ENCODE results near the gene SPDYE3. TPM values are rescaled to one million over a fixed set of nuclear protein-coding genes. Genes with fewer than 3 reads are reported as not detected.
A peak's percentile ranks its signal among the peaks of the same experiment; 100 is the strongest.
"Not testable (repeated sequence)": the region's sequence is repeated elsewhere in the genome, so short reads cannot be mapped to it uniquely, and the experiment has no call there.

The SPDYE3 gene
- total RNA-seq (2012; rRNA removed): not detected in 2 replicates

GRCh38 chr7:100307402-100307801, at the start of gene SPDYE3:
TSS of gene SPDYE3 (plus strand) at chr7:100307702. CDS start at chr7:100307886, 184 bp downstream.
- not testable (repeated sequence) for H3K9me3 ChIP-seq (replicated peaks; ENCODE audit: low read length); H3K4me3 ChIP-seq (ENCODE audit: low read length); H3K4me1 ChIP-seq (ENCODE audit: control insufficient read depth, insufficient read depth, low read length); H3K36me3 ChIP-seq (ENCODE audit: insufficient read depth, low read length); H3K4me2 ChIP-seq (ENCODE audit: low read length); H3K27me3 ChIP-seq (ENCODE audit: control insufficient read depth, insufficient read depth, low read length); H3K9ac ChIP-seq (ENCODE audit: low read depth, low read length)

DNA sequence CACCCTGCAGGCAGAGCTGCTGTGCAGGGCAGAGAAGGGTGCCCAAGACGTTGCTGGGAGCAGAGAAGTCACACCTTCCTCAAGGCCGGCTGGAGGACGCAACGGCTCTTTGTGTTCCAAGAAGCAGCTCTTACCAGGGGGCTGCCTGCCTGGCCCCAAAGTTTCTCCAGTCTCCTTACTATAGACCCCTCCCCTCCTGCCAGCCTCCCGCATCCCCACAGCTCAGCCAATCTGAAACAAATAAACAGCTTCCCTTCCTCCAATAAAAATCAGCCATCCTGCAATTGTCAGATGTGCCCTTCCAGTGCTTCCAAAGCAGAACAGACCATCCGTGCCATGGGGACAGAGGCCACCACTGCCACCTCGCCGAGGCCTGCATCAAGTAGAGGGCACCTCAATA, 47.5 kb upstream of the SPDYE3 start:
- not testable (repeated sequence) for H3K27me3 ChIP-seq (ENCODE audit: control insufficient read depth, insufficient read depth, low read length); H3K9me3 ChIP-seq (replicated peaks; ENCODE audit: low read length); H3K4me2 ChIP-seq (ENCODE audit: low read length); H3K36me3 ChIP-seq (ENCODE audit: insufficient read depth, low read length); H3K9ac ChIP-seq (ENCODE audit: low read depth, low read length); H3K4me3 ChIP-seq (ENCODE audit: low read length); H3K4me1 ChIP-seq (ENCODE audit: control insufficient read depth, insufficient read depth, low read length)

DNA sequence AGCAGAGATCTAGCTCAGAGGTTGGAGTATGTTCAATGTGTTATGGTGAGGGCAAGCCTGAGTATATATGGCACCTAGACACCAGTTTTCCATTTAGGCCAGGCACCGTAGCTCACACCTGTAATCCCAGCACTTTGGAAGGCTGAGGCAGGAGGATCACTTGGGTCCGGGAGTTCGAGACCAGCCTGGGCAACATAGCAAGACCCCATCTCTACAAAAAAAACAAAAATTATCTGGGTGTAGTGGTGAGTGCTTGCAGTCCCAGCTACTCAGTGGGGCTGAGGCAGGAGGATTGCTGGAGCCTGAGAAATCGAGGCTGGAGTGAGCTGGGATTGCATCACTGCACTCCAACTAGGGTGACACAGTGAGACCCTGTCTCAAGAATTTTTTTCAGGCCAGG, 44.6 kb upstream of the SPDYE3 start:
- H3K36me3 ChIP-seq (ENCODE audit: insufficient read depth, low read length); H3K4me1 ChIP-seq (ENCODE audit: control insufficient read depth, insufficient read depth, low read length); H3K4me3 ChIP-seq (ENCODE audit: low read length): not testable (repeated sequence)

GRCh38 chr7:100264223-100264622, 43.3 kb upstream of the SPDYE3 start:
- H3K9me3 ChIP-seq (replicated peaks; ENCODE audit: low read length); H3K4me3 ChIP-seq (ENCODE audit: low read length); H3K9ac ChIP-seq (ENCODE audit: low read depth, low read length); H3K4me2 ChIP-seq (ENCODE audit: low read length); H3K27me3 ChIP-seq (ENCODE audit: control insufficient read depth, insufficient read depth, low read length); H3K4me1 ChIP-seq (ENCODE audit: control insufficient read depth, insufficient read depth, low read length); H3K36me3 ChIP-seq (ENCODE audit: insufficient read depth, low read length): not testable (repeated sequence)

More for the DNA sequence above, 44.6 kb upstream of the SPDYE3 start:
- not testable (repeated sequence) for H3K9me3 ChIP-seq (replicated peaks; ENCODE audit: low read length); H3K4me2 ChIP-seq (ENCODE audit: low read length); H3K27me3 ChIP-seq (ENCODE audit: control insufficient read depth, insufficient read depth, low read length); H3K9ac ChIP-seq (ENCODE audit: low read depth, low read length)

GRCh38 chr7:100264669-100265165, 42.8 kb upstream of the SPDYE3 start:
- H3K4me3 ChIP-seq (ENCODE audit: low read length); H3K9ac ChIP-seq (ENCODE audit: low read depth, low read length); H3K4me2 ChIP-seq (ENCODE audit: low read length); H3K9me3 ChIP-seq (replicated peaks; ENCODE audit: low read length); H3K36me3 ChIP-seq (ENCODE audit: insufficient read depth, low read length); H3K27me3 ChIP-seq (ENCODE audit: control insufficient read depth, insufficient read depth, low read length); H3K4me1 ChIP-seq (ENCODE audit: control insufficient read depth, insufficient read depth, low read length): not testable (repeated sequence)

DNA sequence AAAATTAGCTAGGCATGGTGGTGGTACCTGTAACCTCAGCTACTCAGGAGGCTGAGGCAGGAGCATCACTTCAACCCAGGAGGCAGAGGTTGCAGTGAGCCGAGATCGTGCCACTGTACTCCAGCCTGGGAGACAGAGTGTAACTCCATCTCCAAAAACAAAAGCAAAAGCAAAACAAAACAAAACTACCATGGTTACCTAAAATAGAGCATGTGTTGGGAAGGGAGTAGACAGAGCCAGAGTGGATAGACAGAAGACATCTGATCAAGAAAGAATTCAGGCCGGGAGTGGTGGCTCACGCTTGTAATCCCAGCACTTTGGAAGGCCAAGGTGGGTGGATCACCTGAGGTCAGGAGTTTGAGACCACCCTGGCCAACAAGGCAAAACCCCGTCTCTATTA, 41.7 kb upstream of the SPDYE3 start:
- not testable (repeated sequence) for H3K9me3 ChIP-seq (replicated peaks; ENCODE audit: low read length); H3K36me3 ChIP-seq (ENCODE audit: insufficient read depth, low read length); H3K27me3 ChIP-seq (ENCODE audit: control insufficient read depth, insufficient read depth, low read length); H3K4me2 ChIP-seq (ENCODE audit: low read length); H3K4me3 ChIP-seq (ENCODE audit: low read length); H3K9ac ChIP-seq (ENCODE audit: low read depth, low read length); H3K4me1 ChIP-seq (ENCODE audit: control insufficient read depth, insufficient read depth, low read length)

DNA sequence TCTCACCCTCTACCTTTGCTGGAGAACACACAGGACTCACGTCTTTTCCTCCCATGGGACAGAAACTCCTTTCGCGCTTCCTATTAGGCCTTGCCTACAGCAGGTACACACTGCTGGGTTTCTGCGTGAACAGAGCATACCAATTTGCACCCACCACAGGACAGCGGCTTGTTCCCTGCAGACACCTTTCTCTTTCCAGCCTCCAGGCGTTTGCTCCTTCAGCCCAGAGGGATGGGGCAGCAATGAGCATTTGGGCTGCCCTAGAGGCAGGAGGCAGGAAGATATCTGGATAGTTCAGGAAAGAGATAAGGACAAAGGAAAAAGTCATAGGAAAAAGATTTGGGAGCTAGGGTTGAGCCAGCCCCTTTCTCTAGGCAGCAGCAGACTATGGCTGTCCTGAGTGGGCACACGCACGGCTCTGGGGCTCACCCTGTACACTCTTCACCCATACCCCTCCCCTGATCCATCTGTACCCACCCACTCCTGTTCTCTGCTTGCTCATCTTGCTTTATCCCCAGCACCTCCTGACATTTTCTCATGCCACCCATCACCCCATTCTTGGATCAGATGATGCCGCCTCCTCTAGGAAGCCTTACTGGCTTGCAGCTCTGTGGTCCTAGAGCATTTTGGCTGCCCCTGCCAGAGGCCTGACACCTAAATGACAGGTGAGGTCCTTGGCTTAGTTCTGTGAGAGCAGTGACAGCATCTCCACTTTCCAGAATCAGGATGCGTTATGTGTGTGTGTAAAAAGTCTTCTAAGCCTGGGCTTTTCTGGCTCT, 40.7 kb upstream of the SPDYE3 start:
- no peak overlapping the region for H3K9ac ChIP-seq (ENCODE audit: low read depth, low read length)
- no peak overlapping the region for H3K4me3 ChIP-seq (ENCODE audit: low read length)
- no peaks in the 10 kb centered on the region for H3K27me3 ChIP-seq (ENCODE audit: control insufficient read depth, insufficient read depth, low read length)
- H3K36me3 ChIP-seq (ENCODE audit: insufficient read depth, low read length): no peaks in the 10 kb centered on the region
- H3K4me1 ChIP-seq (ENCODE audit: control insufficient read depth, insufficient read depth, low read length): peaks cover 5% of the 10 kb centered on the region
- H3K9me3 ChIP-seq (replicated peaks; ENCODE audit: low read length): no peaks in the 10 kb centered on the region
- no peak overlapping the region for H3K4me2 ChIP-seq (ENCODE audit: low read length)

GRCh38 chr7:100267648-100268047, 39.9 kb upstream of the SPDYE3 start:
- no peak overlapping the region for H3K4me2 ChIP-seq (ENCODE audit: low read length)

GRCh38 chr7:100268882-100269281, 38.6 kb upstream of the SPDYE3 start:
- not testable (repeated sequence) for H3K36me3 ChIP-seq (ENCODE audit: insufficient read depth, low read length); H3K9me3 ChIP-seq (replicated peaks; ENCODE audit: low read length); H3K27me3 ChIP-seq (ENCODE audit: control insufficient read depth, insufficient read depth, low read length); H3K4me2 ChIP-seq (ENCODE audit: low read length); H3K9ac ChIP-seq (ENCODE audit: low read depth, low read length); H3K4me3 ChIP-seq (ENCODE audit: low read length); H3K4me1 ChIP-seq (ENCODE audit: control insufficient read depth, insufficient read depth, low read length)

More at GRCh38 chr7:100267648-100268047, 39.9 kb upstream of the SPDYE3 start:
- H3K36me3 ChIP-seq (ENCODE audit: insufficient read depth, low read length): no peaks in the 10 kb centered on the region
- H3K4me3 ChIP-seq (ENCODE audit: low read length): no peak overlapping the region
- H3K4me1 ChIP-seq (ENCODE audit: control insufficient read depth, insufficient read depth, low read length): peaks cover 5% of the 10 kb centered on the region
- no peaks in the 10 kb centered on the region for H3K9me3 ChIP-seq (replicated peaks; ENCODE audit: low read length)
- H3K27me3 ChIP-seq (ENCODE audit: control insufficient read depth, insufficient read depth, low read length): no peaks in the 10 kb centered on the region
- H3K9ac ChIP-seq (ENCODE audit: low read depth, low read length): no peak overlapping the region

DNA sequence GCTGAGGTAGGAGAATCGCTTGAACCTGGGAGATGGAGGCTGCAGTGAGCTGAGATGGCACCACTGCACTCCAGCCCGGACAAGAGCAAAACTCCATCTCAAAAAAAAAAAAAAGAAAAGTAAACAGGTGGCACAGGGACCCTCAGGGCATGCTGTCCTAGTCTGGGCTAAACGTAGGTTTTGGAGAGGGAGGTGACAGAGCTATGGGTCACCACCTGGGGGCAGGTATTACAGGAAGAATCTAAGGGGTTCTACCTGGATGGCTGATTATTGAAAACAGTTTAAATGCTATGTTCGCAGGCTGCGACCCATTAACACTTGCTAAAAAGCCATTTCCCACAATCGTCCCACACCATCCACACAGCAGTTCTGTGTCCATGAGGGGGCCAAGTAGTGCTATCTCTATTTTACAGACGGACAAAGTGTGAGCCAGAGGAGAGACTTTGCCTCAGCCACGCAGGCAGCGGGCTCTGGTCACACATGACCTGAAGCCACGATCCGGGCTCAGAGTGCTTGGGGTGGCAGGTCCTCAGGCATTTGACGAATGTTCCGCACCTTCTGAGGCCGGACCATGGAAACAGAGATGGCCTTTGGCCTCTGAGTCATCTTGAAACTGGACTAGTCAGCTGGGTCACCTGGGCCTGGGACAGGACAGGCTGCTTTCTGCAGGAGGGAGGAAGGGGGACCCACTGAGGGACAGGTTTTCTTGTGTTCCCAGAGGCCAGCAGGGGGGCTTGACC, 38.0 kb upstream of the SPDYE3 start:
- not testable (repeated sequence) for H3K4me1 ChIP-seq (ENCODE audit: control insufficient read depth, insufficient read depth, low read length); H3K9ac ChIP-seq (ENCODE audit: low read depth, low read length); H3K4me2 ChIP-seq (ENCODE audit: low read length); H3K36me3 ChIP-seq (ENCODE audit: insufficient read depth, low read length); H3K9me3 ChIP-seq (replicated peaks; ENCODE audit: low read length); H3K27me3 ChIP-seq (ENCODE audit: control insufficient read depth, insufficient read depth, low read length); H3K4me3 ChIP-seq (ENCODE audit: low read length)

GRCh38 chr7:100270046-100270918, 37.2 kb upstream of the SPDYE3 start:
- Histone ChIP-seq H3K4me2 (ENCODE audit: low read length) (peak overlapping the region; percentile 70), H3K4me3 (ENCODE audit: low read length) (peak overlapping the region; percentile 51)
- H3K9me3 ChIP-seq (replicated peaks; ENCODE audit: low read length); H3K27me3 ChIP-seq (ENCODE audit: control insufficient read depth, insufficient read depth, low read length); H3K36me3 ChIP-seq (ENCODE audit: insufficient read depth, low read length); H3K4me1 ChIP-seq (ENCODE audit: control insufficient read depth, insufficient read depth, low read length); H3K9ac ChIP-seq (ENCODE audit: low read depth, low read length): not testable (repeated sequence)
